Measurements from ENCODE around the gene RAPGEF1.

- TF ChIP-seq REST (IDR thresholded peaks at IDR 0.05; ENCODE audit: unreplicated experiment) (no peak), CTCF (conservative IDR thresholded peaks at IDR 0.05; ENCODE audit: low read depth in 2 of 2) (no peak)
Observed at GRCh38 chr9:131624636-131625507, 115.0 kb downstream of the RAPGEF1 start.
